ENCODE data around the gene ZNF48.

DNA sequence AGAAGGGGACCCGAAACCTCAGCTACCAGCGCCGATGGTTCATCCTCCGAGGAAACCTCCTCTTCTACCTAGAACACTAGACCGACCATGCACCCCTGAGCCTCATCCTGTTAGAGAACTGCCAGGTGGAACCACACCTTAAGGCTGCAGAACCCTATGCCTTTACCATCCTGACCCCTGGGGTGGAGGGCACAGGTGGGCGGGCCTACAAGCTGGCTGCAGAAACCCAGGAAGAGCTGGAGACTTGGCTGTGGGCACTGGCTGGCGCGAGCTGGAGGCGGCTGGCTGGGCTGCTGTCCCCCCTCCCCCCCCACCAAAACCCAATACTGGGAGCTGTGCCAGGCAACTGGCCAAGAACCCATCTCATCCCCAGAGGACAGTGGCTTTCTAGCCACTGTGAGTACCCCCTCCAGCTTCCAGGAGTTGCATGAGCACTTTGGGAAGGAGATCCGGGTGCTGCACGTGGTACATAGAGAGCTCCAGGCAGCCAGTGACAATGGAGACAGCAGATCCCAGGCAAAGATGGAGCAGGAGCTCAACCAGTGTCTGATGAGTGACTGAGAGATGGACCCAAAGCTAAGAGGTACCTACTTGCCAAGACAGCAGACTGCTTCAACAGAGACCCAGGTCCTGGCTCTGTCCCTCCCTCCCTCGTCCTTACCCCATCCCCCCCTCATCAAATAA, 38.7 kb upstream of the ZNF48 start:
- no peak for TF ChIP-seq CTCF (IDR thresholded peaks at IDR 0.05)
- no peak for TF ChIP-seq POLR2AphosphoS5 (IDR thresholded peaks at IDR 0.05)
- TF ChIP-seq EP300 (IDR thresholded peaks at IDR 0.05; ENCODE audit: low read depth): no peak

All from transverse colon (tissue), 4 donors.